ENCODE results near the gene SLU7.

DNA sequence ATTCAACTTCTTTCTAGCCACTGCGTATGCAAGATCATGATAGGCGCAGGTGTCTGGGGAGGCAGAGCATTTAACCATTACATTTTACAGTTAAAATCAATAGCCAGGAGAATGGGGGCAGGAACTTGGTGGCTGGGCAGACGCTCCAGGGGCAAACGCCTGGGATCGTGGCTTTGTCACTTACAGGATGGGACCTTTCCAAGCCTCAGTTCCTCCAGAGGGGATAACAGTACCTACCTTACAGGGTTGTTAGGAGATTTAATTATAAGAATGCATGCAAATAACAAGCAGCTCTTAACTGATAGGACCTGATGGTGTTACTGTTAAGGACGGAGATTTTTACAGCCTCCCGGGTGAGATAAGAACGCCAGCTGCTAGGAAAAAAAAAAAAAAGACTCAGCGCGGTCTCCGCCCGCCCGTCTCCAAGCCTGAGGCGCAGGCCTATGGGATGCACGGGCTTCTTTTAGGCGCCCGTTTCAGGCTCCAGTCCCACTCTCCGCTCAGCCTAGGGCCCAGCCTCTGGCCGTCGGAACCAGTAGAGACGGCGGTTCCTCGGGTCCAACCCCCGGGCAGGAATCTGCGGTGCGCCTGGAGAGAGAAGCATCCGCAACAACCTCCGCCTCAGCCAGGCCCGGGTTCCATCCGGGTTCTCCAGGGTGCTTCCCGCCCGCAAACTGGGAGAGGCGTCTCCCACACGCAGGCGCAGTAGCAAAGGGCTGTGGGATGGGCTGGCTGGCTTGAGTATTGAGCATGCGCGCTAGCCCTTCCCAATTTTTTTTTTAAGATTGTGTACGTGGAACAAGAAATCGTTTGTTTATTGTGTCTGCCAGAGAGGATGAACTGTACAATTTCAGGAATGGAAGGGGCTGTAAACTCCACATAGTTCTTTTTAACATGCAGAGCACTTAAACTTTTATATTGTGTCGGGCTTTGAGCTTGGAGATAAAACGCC, 19.2 kb downstream of the SLU7 start, which contains the start of gene FAM200C:
- TF ChIP-seq, protein P1, sequence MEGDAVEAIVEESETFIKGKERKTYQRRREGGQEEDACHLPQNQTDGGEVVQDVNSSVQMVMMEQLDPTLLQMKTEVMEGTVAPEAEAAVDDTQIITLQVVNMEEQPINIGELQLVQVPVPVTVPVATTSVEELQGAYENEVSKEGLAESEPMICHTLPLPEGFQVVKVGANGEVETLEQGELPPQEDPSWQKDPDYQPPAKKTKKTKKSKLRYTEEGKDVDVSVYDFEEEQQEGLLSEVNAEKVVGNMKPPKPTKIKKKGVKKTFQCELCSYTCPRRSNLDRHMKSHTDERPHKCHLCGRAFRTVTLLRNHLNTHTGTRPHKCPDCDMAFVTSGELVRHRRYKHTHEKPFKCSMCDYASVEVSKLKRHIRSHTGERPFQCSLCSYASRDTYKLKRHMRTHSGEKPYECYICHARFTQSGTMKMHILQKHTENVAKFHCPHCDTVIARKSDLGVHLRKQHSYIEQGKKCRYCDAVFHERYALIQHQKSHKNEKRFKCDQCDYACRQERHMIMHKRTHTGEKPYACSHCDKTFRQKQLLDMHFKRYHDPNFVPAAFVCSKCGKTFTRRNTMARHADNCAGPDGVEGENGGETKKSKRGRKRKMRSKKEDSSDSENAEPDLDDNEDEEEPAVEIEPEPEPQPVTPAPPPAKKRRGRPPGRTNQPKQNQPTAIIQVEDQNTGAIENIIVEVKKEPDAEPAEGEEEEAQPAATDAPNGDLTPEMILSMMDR (IDR thresholded peaks at IDR 0.05): no peak
- TF ChIP-seq POLR2A (IDR thresholded peaks at IDR 0.05): peak; percentile 71 to 96 (median 94)

All from body of pancreas (tissue), 4 donors.